Ovary (tissue), 9 donors: ENCODE measurements around the gene BLOC1S5. TPM values are rescaled to one million over a fixed set of nuclear protein-coding genes. Genes with fewer than 3 reads are reported as not detected.
A peak's percentile ranks its signal among the peaks of the same experiment; 100 is the strongest.

Experiments used
- DNase-seq, 5 donors: peaks; one replicate each; pipeline ENCODE4 v3.0.0-alpha.2; 2019 to 2020
- H3K27ac ChIP-seq, 2 donors: fragments of 200-600 bp; one replicate each; pipeline versions ENCODE4 v1.5.1 to v1.8.0; 2019 to 2022
- H3K27me3 ChIP-seq: fragments of 200-600 bp; one replicate; pipeline ENCODE4 v1.8.0; 2022
- H3K36me3 ChIP-seq: fragments of 200-600 bp; sonication (generic); one replicate; pipeline ENCODE4 v1.5.1; 2019
- H3K4me1 ChIP-seq: one replicate; pipeline ENCODE4 v1.8.1; 2013; ENCODE audit warnings: mild to moderate bottlenecking, moderate library complexity; ENCODE audit not compliant: insufficient read depth
- H3K4me3 ChIP-seq: fragments of 200-600 bp; sonication (generic); one replicate; pipeline ENCODE4 v1.5.1; 2017
- H3K9me3 ChIP-seq, 2 donors: fragments of 200-600 bp in 1 of 2; sonication (generic) in 1 of 2; one replicate each; pipeline versions ENCODE4 v1.5.1 to v1.8.1; 2013 to 2019; ENCODE audit warnings: mild to moderate bottlenecking in 1 of 2, moderate library complexity in 1 of 2
- CTCF ChIP-seq, 3 donors: fragments of 450-650 bp in 2 of 3; fragments of 200-600 bp in 1 of 3; IDR thresholded peaks; one replicate each; pipeline versions ENCODE4 v1.5.1 to v1.8.0; 2016 to 2022; ENCODE audit warnings: antibody characterized with exemption in 3 of 3, mild to moderate bottlenecking in 1 of 3
- EP300 ChIP-seq: sonication (generic); formaldehyde crosslinking; IDR thresholded peaks from one replicate; pipeline ENCODE4 v1.6.1; 2017; ENCODE audit warnings: antibody characterized with exemption
- POLR2A ChIP-seq: fragments of 450-650 bp; IDR thresholded peaks from one replicate; pipeline ENCODE4 v1.6.1; 2017; ENCODE audit warnings: antibody characterized with exemption, mild to moderate bottlenecking, moderate library complexity
- WGBS, 3 donors: extraction: QIAGEN DNeasy Blood & Tissue Kit in 1 of 3; methylation state at CpG; one replicate each; pipeline versions ENCODE4 v1.1.5 to v1.1.7; 2013 to 2017; 5-methylcytosine and 5-hydroxymethylcytosine counted together
- intact Hi-C, 4 donors: fragments of 100-400 bp; cut with DNase I; formaldehyde crosslinking; loops; one replicate each; pipeline versions ENCODE4 v1.11.0 to v1.15.1; 2022 to 2023
- polyA plus RNA-seq, 2 donors: library from polyadenylated mRNA; stranded (reverse); fragments of 200-250 nt in 1 of 2; fragments of 350-450 nt in 1 of 2; fragmentation: Illumina TruSeq in 1 of 2; extraction: RNeasy Lipid Tissue Mini Kit (QIAGEN cat#74804) in 1 of 2; gene quantifications; one replicate each; pipeline ENCODE4 v1.2.3, GENCODE V29; 2013 to 2014
- total RNA-seq, 7 donors: library from RNA; depleted of rRNA in 2 of 7; stranded (reverse); fragments of >200 nt in 2 of 7; fragmentation: NEBNext Ultra II Directional in 3 of 7; extraction: Animal tissue kit (Norgen Biotek cat#: 25700) in 3 of 7; gene quantifications; one replicate each; pipeline versions ENCODE4 v1.1.0 to v1.2.4, GENCODE V29; 2016 to 2023
- donor health status: DM: no; HTN: no; CAD: no; lungs with moderate emphysema.
- donor health status: DM: no; HTN: no; CAD: no.
- donor health status: Bipolar disorder and iron deficiency.
- donor health status: DM: yes; HTN: yes; CAD: no.
- donor health status: DM: no; HTN: no; CAD: no.
- donor health status: DM: yes; HTN: yes; CAD: no.

Gene BLOC1S5
- total and polyA plus RNA-seq, 9 donors: 8.8 to 21.5 (median 15.4) TPM

GRCh38 chr6:7976485-7977056 lies 87.6 kb downstream of the BLOC1S5 start:
- peaks cover 8% of the 10 kb centered on the region for H3K4me1 ChIP-seq
- TF ChIP-seq EP300 (no peak), POLR2A (no peak), CTCF (IDR thresholded peaks at IDR 0.05) (no peak)
- DNase-seq: no peak
- WGBS, 3 donors: 93 to 94% (median 93%) methylated on average over 8 of the region's 8 CpGs
- intact Hi-C loops: no loop called here
- H3K9me3 ChIP-seq: no peaks in the 10 kb centered on the region
- H3K4me3 ChIP-seq: no peak overlapping the region
- no peaks in the 10 kb centered on the region for H3K27me3 ChIP-seq
- H3K27ac ChIP-seq: no peak overlapping the region
- no peaks in the 10 kb centered on the region for H3K36me3 ChIP-seq

DNA sequence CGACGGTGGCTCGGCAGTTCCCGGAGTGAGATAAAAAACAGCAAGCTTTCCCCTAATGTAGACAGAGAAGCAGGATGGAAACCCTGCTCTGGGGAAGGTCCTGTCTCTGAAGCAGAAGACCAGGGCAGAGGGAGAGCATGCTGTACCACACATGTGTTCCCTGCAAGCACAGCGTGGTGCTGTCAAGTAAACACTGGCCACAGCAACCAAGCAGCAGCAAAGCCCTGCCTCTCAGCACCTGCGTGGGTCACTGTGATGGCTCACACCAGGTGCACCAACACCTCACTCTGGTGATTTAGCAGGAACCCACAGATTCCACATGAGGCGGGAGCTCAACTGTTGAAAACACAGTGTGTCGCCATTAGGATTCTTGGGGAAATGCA lies 88.4 kb downstream of the BLOC1S5 start:
- Histone ChIP-seq H3K4me1 (peaks cover 8% of the 10 kb centered on the region), H3K9me3 (no peaks in the 10 kb centered on the region), H3K4me3 (no peak overlapping the region), H3K36me3 (no peaks in the 10 kb centered on the region), H3K27me3 (no peaks in the 10 kb centered on the region), H3K27ac (no peak overlapping the region)
- WGBS, 3 donors: 26 to 37% (median 32%) methylated on average over 8 of the region's 8 CpGs
- peak in 4 of 5 donors; percentile 16 to 45 (median 32) for DNase-seq
- TF ChIP-seq CTCF (IDR thresholded peaks at IDR 0.05) (no peak), POLR2A (no peak)
- intact Hi-C loops: no loop called here

GRCh38 chr6:7974938-7975763 lies 89.0 kb downstream of the BLOC1S5 start:
- TF ChIP-seq CTCF (IDR thresholded peaks at IDR 0.05): no peak
- TF ChIP-seq EP300: no peak
- no peak for TF ChIP-seq POLR2A
- peak overlapping the region in 1 of 2 donors; percentile 14 for H3K27ac ChIP-seq

DNA sequence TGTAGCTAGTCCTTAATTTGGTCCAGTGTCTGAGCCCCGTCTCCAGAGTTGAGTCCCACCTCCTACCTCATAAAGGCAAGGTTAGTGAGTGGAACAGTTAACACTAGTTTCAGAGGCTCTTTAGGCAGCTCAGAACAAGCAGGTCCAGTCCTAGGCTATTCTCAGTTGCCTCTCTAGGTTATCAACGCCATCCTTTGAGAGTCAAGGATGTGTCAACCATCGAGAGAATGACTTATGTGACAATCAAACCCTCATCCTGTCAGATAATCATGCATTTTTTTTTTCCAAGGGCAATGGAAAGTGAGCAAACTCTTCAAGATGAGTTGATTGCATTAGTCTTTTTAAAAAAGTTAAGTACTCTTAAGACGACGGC lies 89.6 kb downstream of the BLOC1S5 start:
- intact Hi-C loops: no loop called here
- TF ChIP-seq POLR2A (no peak), CTCF (IDR thresholded peaks at IDR 0.05) (no peak), EP300 (no peak)
- H3K27ac ChIP-seq: peak overlapping the region in 1 of 2 donors; percentile 14
- WGBS, 3 donors: 30 to 32% (median 31%) methylated on average over 5 of the region's 5 CpGs
- H3K9me3 ChIP-seq: no peaks in the 10 kb centered on the region
- peaks cover 8% of the 10 kb centered on the region for H3K4me1 ChIP-seq
- no peak overlapping the region for H3K4me3 ChIP-seq
- no peaks in the 10 kb centered on the region for H3K27me3 ChIP-seq
- DNase-seq: no peak
- H3K36me3 ChIP-seq: no peaks in the 10 kb centered on the region

More at GRCh38 chr6:7974938-7975763, 89.0 kb downstream of the BLOC1S5 start:
- WGBS, 3 donors: 0 to 5% (median 0%) methylated on average over 18 of the region's 18 CpGs
- Histone ChIP-seq H3K36me3 (no peaks in the 10 kb centered on the region), H3K4me1 (peaks cover 8% of the 10 kb centered on the region), H3K4me3 (no peak overlapping the region), H3K9me3 (no peaks in the 10 kb centered on the region), H3K27me3 (no peaks in the 10 kb centered on the region)
- intact Hi-C loops: no loop called here
- peak; percentile 89 to 92 (median 90) for DNase-seq
